ENCODE results near the gene NIT1.

DNA sequence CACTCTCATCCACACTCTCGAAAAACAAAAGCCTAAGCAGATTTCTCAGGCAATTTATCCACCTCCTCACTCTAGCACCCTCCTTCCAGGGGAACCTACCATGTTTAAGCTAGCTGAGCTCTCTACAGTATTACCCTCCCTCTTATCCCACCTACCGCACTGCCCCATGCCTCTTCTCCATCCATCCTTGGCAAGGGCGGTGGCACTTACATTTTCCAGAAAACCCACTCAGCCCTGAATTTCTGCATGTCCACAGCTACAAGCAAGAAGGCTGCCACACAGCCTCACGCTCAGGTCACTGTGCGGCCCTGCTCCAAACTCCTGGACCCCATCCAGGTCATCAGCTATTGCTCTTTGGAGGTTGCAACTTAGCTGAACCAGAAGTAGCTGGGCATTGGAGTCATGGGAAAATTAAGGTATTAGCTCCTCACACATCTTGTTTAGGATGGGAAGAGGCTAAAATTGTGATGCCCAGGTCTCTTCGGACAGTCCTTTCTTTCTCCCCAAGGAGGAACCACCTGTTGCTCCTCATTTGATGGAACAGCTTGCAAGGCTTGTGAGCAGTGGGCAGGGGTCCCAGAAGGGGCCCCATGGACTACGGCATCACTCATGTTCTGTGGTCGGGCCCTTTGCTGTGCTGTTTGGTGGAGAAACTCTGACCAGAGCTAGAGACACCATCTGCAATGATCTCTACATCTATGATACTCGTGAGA lies 18.7 kb upstream of the NIT1 start:
- TF ChIP-seq EZH2phosphoT487 (IDR thresholded peaks at IDR 0.05; ENCODE audit: low read depth, severe bottlenecking, unreplicated experiment) (no peak), EZH2 (IDR thresholded peaks at IDR 0.05; ENCODE audit: borderline replicate concordance) (no peak)
